ENCODE measurements around the gene HS1BP3. TPM values are rescaled to one million over a fixed set of nuclear protein-coding genes. Genes with fewer than 3 reads are reported as not detected.

HS1BP3 gene
- total RNA-seq, 2 experiments from 2014 or later: 8.8 to 10.1 TPM

- intact Hi-C loops (cut with DNase I, micrococcal nuclease): no loop called here
- Histone ChIP-seq H3K27me3 (ENCODE audit: control insufficient read depth in 1 of 2, insufficient read depth in 2 of 2, low read length in 2 of 2) (no peaks in the 10 kb centered on the region), H3K36me3 (ENCODE audit: insufficient read depth, low read length) (no peaks in the 10 kb centered on the region), H3K9me3 (ENCODE audit: control insufficient read depth in 1 of 2, insufficient read depth in 1 of 2, low read length in 2 of 2) (no peaks in the 10 kb centered on the region), H3K4me1 (ENCODE audit: insufficient read depth, low read length) (peaks cover 2% of the 10 kb centered on the region), H3K27ac (ENCODE audit: low read depth in 1 of 2, low read length in 2 of 2) (no peak overlapping the region), H3K4me3 (ENCODE audit: low read length) (no peak overlapping the region)
- ChIA-PET POLR2A (no interaction called here), CTCF (no interaction called here)
- DNase-seq: peak in 1 of 14 experiments; percentile 5
- no peaks in the 10 kb centered on the region for H3K9me3 Mint-ChIP-seq
- TF ChIP-seq CTCF (IDR thresholded peaks at IDR 0.05): no peak
- H3K4me3 Mint-ChIP-seq: no peak overlapping the region
- ATAC-seq (ENCODE audit: poor library complexity): no peak
- no peaks in the 10 kb centered on the region for H3K4me1 Mint-ChIP-seq (ENCODE audit: low read depth)
- H3K27ac Mint-ChIP-seq: no peak overlapping the region
- H3K36me3 Mint-ChIP-seq (ENCODE audit: low read depth): no peaks in the 10 kb centered on the region
- H3K27me3 Mint-ChIP-seq: no peaks in the 10 kb centered on the region
Measured at GRCh38 chr2:20589975-20590703, 60.8 kb downstream of the HS1BP3 start.

- no peaks in the 10 kb centered on the region for H3K36me3 ChIP-seq (ENCODE audit: insufficient read depth, low read length)
- peak in 1 of 14 experiments; percentile 16 for DNase-seq
- Mint-ChIP-seq H3K27me3 (no peaks in the 10 kb centered on the region), H3K27ac (no peak overlapping the region), H3K4me3 (no peak overlapping the region), H3K36me3 (ENCODE audit: low read depth) (no peaks in the 10 kb centered on the region), H3K4me1 (ENCODE audit: low read depth) (no peaks in the 10 kb centered on the region), H3K9me3 (no peaks in the 10 kb centered on the region)
- CTCF ChIA-PET: no interaction called here
- no peak for TF ChIP-seq CTCF (IDR thresholded peaks at IDR 0.05)
- H3K27ac ChIP-seq (ENCODE audit: low read depth in 1 of 2, low read length in 2 of 2): no peak overlapping the region
- no peaks in the 10 kb centered on the region for H3K4me1 ChIP-seq (ENCODE audit: insufficient read depth, low read length)
- no peak for ATAC-seq (ENCODE audit: poor library complexity)
- H3K4me3 ChIP-seq (ENCODE audit: low read length): no peak overlapping the region
- POLR2A ChIA-PET: no interaction called here
- H3K27me3 ChIP-seq (ENCODE audit: control insufficient read depth in 1 of 2, insufficient read depth in 2 of 2, low read length in 2 of 2): no peaks in the 10 kb centered on the region
- intact Hi-C loops (cut with DNase I, micrococcal nuclease): no loop called here
- H3K9me3 ChIP-seq (ENCODE audit: control insufficient read depth in 1 of 2, insufficient read depth in 1 of 2, low read length in 2 of 2): no peaks in the 10 kb centered on the region
Measured at GRCh38 chr2:20588918-20589871, 61.7 kb downstream of the HS1BP3 start.

- no peaks in the 10 kb centered on the region for H3K4me1 Mint-ChIP-seq (ENCODE audit: low read depth)
- H3K36me3 Mint-ChIP-seq (ENCODE audit: low read depth): no peaks in the 10 kb centered on the region
- H3K36me3 ChIP-seq (ENCODE audit: insufficient read depth, low read length): no peaks in the 10 kb centered on the region
- H3K27me3 ChIP-seq (ENCODE audit: control insufficient read depth in 1 of 2, insufficient read depth in 2 of 2, low read length in 2 of 2): no peaks in the 10 kb centered on the region
- CTCF ChIA-PET: no interaction called here
- H3K9me3 ChIP-seq (ENCODE audit: control insufficient read depth in 1 of 2, insufficient read depth in 1 of 2, low read length in 2 of 2): peaks cover 6 to 15% of the 10 kb centered on the region in 2 experiments
- ATAC-seq (ENCODE audit: poor library complexity) (no peak), DNase-seq (no peak)
- H3K9me3 Mint-ChIP-seq: no peaks in the 10 kb centered on the region
- H3K4me3 ChIP-seq (ENCODE audit: low read length): no peak overlapping the region
- H3K27ac Mint-ChIP-seq: no peak overlapping the region
- no peaks in the 10 kb centered on the region for H3K4me1 ChIP-seq (ENCODE audit: insufficient read depth, low read length)
- no peak for TF ChIP-seq CTCF (IDR thresholded peaks at IDR 0.05)
- H3K27me3 Mint-ChIP-seq: no peaks in the 10 kb centered on the region
- no peak overlapping the region for H3K4me3 Mint-ChIP-seq
- POLR2A ChIA-PET: interaction anchor here (0.6 kb wide), 1 partner anchor 238 kb away, joined by 3 read pairs; no protein-coding TSS in a partner anchor
- intact Hi-C loops (cut with DNase I, micrococcal nuclease): no loop called here
- H3K27ac ChIP-seq (ENCODE audit: low read depth in 1 of 2, low read length in 2 of 2): no peak overlapping the region
Measured at GRCh38 chr2:20585710-20586594, 64.9 kb downstream of the HS1BP3 start.

Measured in CD4-positive, alpha-beta T cell (primary cell).